ENCODE results near the gene ST6GALNAC6. TPM values are rescaled to one million over a fixed set of nuclear protein-coding genes. Genes with fewer than 3 reads are reported as not detected.

The ST6GALNAC6 gene
- total RNA-seq, 1 experiment from 2014 or later: 12.7 TPM

GRCh38 chr9:127934248-127934647 is 34.8 kb upstream of the ST6GALNAC6 start:
- no peak for DNase-seq (ENCODE audit: low read depth)

GRCh38 chr9:127931092-127931881 is 31.9 kb upstream of the ST6GALNAC6 start:
- peak; percentile 84 for DNase-seq (ENCODE audit: low read depth)

GRCh38 chr9:127930231-127931091 is 31.1 kb upstream of the ST6GALNAC6 start, which contains the start of gene PIP5KL1:
Gene PIP5KL1, minus strand, starts transcription at chr9:127930777. Its CDS starts 25 bp downstream, at chr9:127930752.
- peak; percentile 95 for DNase-seq (ENCODE audit: low read depth)

GRCh38 chr9:127929625-127929979 is 30.2 kb upstream of the ST6GALNAC6 start:
- no peak for DNase-seq (ENCODE audit: low read depth)

- no peak for DNase-seq (ENCODE audit: low read depth)
These were observed 29.5 kb upstream of the ST6GALNAC6 start for GRCh38 chr9:127928676-127929624.

GRCh38 chr9:127927988-127928675 is 28.7 kb upstream of the ST6GALNAC6 start:
- DNase-seq (ENCODE audit: low read depth): no peak

- no peak for DNase-seq (ENCODE audit: low read depth)
These were observed 28.0 kb upstream of the ST6GALNAC6 start for GRCh38 chr9:127927201-127927987.

- DNase-seq (ENCODE audit: low read depth): no peak
These were observed 27.4 kb upstream of the ST6GALNAC6 start for GRCh38 chr9:127926906-127927200.

- no peak for DNase-seq (ENCODE audit: low read depth)
These were observed 26.8 kb upstream of the ST6GALNAC6 start for GRCh38 chr9:127925959-127926905.

GRCh38 chr9:127924736-127925444 is 25.5 kb upstream of the ST6GALNAC6 start:
- DNase-seq (ENCODE audit: low read depth): no peak

- DNase-seq (ENCODE audit: low read depth): peak; percentile 96
These were observed 24.4 kb upstream of the ST6GALNAC6 start for GRCh38 chr9:127923771-127924170.

GRCh38 chr9:127923046-127923445 is 23.6 kb upstream of the ST6GALNAC6 start:
- DNase-seq (ENCODE audit: low read depth): no peak

GRCh38 chr9:127921557-127922120 is 22.2 kb upstream of the ST6GALNAC6 start:
- peak; percentile 78 for DNase-seq (ENCODE audit: low read depth)

GRCh38 chr9:127920794-127921193 is 21.4 kb upstream of the ST6GALNAC6 start:
- no peak for DNase-seq (ENCODE audit: low read depth)

GRCh38 chr9:127919253-127919815 is 19.9 kb upstream of the ST6GALNAC6 start:
- DNase-seq (ENCODE audit: low read depth): peak; percentile 100

- peak; percentile 53 for DNase-seq (ENCODE audit: low read depth)
These were observed 19.0 kb upstream of the ST6GALNAC6 start for GRCh38 chr9:127918183-127919107.

- DNase-seq (ENCODE audit: low read depth): no peak
These were observed 18.2 kb upstream of the ST6GALNAC6 start for GRCh38 chr9:127917603-127918002.
